GM19467 (cell line): ENCODE measurements around the gene KIF6.
"Not testable (repeated sequence)": the region's sequence is repeated elsewhere in the genome, so short reads cannot be mapped to it uniquely, and the experiment has no call there.

Experiments
- ATAC-seq: cut with Tn5 transposase; IDR thresholded peaks from one replicate; pipeline ENCODE4 v1.9.1; 2021; ENCODE audit warnings: mild to moderate bottlenecking, moderate library complexity; ENCODE audit not compliant: unreplicated experiment

The KIF6 gene

GRCh38 chr6:39724787-39725631 is at the start of gene KIF6:
Gene KIF6, minus strand, starts transcription at chr6:39725408. Its CDS starts 98 bp downstream, at chr6:39725310.
- peak; percentile 99 for ATAC-seq

- no peak for ATAC-seq
Observed at GRCh38 chr6:39773782-39774181, 48.6 kb upstream of the KIF6 start.

- no peak for ATAC-seq
Observed at GRCh38 chr6:39772559-39773273, 47.5 kb upstream of the KIF6 start.

- ATAC-seq = no peak
Observed at GRCh38 chr6:39770446-39770845, 45.2 kb upstream of the KIF6 start.

- ATAC-seq = no peak
Observed at GRCh38 chr6:39769012-39769411, 43.8 kb upstream of the KIF6 start.

- ATAC-seq = no peak
Observed at GRCh38 chr6:39765508-39766065, 40.4 kb upstream of the KIF6 start.

- no peak for ATAC-seq
Observed at GRCh38 chr6:39760226-39760952, 35.2 kb upstream of the KIF6 start.

- no peak for ATAC-seq
Observed at GRCh38 chr6:39758905-39759605, 33.8 kb upstream of the KIF6 start.

- ATAC-seq = no peak
Observed at GRCh38 chr6:39756582-39756981, 31.4 kb upstream of the KIF6 start.

- ATAC-seq = no peak
Observed at GRCh38 chr6:39755231-39755630, 30.0 kb upstream of the KIF6 start.

GRCh38 chr6:39754514-39755115 is 29.4 kb upstream of the KIF6 start:
- no peak for ATAC-seq

GRCh38 chr6:39753725-39754045 is 28.5 kb upstream of the KIF6 start:
- no peak for ATAC-seq

- ATAC-seq = no peak
Observed at GRCh38 chr6:39752835-39753724, 27.9 kb upstream of the KIF6 start.

GRCh38 chr6:39746795-39747194 is 21.6 kb upstream of the KIF6 start:
- ATAC-seq = no peak

- no peak for ATAC-seq
Observed at GRCh38 chr6:39733704-39734103, 8.5 kb upstream of the KIF6 start.

GRCh38 chr6:39731565-39731964 is 6.4 kb upstream of the KIF6 start:
- no peak for ATAC-seq

GRCh38 chr6:39729945-39730344 is 4.7 kb upstream of the KIF6 start:
- ATAC-seq = no peak

- no peak for ATAC-seq
Observed at GRCh38 chr6:39725632-39725997, 407 bp upstream of the KIF6 start.

GRCh38 chr6:39723350-39723749 is 1.9 kb downstream of the KIF6 start:
- not testable (repeated sequence) for ATAC-seq
